Fibroblast of skin of right biceps (primary cell): ENCODE measurements around the gene SYT11.
"Not testable (repeated sequence)": the region's sequence is repeated elsewhere in the genome, so short reads cannot be mapped to it uniquely, and the experiment has no call there.

Experiments used
- DNase-seq: peaks from one replicate; pipeline ENCODE4 v3.0.0-alpha.2; 2013

Gene SYT11

DNA sequence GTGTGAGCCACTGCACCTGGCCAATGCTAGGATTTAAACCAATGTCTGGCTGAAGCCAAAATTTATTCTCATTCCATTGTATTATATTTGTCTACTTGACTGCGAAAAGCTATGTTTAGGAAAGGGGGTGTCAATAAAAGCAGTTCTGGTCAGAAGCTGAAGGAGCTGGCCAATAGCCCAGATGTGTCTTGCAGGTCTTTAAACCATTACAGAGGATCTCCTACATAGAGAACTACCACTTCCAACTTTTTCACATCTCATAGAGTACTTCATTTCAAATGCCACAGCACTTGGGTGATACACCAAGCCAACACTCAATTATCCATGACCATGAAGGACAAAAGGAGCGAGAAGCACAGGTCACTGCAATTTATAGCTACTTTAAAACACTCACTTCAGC is 2.5 kb downstream of the SYT11 start:
- DNase-seq, result no peak

DNA sequence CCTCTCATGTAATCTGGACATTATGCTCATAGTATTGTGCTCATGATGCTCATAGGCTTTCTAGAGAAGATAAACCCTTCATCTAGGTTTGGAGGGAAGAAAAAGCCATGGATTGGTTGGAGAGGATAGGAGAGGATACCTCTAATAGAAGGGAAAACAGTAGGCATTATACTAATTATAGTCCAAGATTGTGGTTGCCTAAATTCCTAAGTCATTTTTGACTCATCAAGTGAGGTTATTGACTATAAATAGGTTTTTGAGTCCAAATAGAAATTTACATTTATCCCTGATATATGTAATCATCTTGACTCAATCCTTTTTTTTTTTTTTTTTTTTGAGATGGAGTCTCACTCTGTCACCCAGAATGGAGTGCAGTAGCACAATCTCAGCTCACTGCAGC is 5.0 kb downstream of the SYT11 start:
- DNase-seq, result peak; percentile 61

DNA sequence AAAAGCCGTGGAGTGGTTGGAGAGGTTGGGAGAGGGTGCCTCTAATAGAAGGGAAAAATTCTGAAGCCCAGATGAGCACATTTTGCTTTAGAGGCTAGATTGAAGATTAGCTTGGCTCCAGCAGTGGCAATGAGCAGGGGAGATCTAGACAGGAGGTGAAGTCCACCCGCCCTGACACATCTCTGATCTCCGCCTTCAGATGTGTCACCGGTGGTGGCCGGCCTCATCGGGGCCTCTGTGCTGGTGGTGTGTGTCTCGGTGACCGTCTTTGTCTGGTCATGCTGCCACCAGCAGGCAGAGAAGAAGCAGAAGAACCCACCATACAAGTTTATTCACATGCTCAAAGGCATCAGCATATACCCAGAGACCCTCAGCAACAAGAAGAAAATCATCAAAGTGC is 8.4 kb downstream of the SYT11 start:
- no peak for DNase-seq

DNA sequence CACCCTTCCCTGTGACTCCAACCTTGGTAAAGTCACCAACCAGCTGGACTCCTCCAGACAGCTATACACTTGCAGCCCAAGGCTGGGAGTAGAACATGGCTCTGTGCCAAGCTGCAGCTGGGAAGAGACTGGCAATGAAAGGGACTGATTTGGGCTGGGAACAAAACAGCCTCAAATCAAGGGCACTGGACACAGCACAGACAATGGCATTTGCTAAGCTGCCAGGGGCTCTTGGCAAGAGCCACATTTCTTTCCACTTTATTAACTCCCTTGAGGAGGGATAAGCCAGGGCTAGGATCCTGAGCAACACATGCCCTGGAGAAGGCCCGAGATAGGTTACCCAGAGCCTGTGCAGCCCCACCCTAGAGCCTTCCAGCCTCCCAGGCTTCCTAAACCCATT is 12.0 kb downstream of the SYT11 start:
- DNase-seq, result no peak

DNA sequence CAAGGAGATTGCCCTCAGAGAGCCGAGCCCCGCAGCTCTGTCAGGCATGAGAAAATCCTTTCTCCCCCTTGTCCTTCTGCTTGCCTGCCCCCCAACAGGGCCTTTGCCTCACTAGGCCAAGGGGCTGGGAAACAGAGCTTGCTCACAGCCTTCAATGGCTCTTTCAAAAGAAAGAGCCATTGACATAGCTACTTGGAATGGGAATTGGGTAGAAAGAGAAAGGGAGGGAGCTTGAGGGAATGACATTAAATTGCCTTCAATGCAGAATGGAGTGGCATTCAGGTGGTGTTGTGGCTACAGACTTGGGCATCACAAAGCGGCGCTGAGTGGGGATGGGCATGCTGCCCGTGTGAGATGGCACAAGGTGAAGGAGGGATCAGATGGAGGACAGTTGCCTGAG is 13.2 kb downstream of the SYT11 start:
- no peak for DNase-seq

DNA sequence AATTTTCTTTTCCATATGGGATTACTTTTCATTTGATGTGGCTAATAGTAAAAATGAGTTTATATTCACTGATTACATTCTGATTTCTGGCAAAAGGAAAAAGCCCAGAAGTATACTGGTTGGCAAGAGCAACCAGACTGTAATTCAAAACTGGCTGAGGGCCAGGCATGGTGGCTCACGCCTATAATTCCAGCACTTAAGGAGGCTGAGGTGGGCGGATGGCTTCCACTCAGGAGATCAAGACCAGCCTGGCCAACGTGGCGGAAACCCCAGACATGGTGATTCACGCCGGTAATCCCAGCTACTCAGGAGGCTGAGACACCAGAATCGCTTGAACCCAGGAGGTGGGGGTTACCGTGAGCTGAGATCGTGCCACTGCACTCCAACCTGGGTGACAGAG is 14.5 kb downstream of the SYT11 start:
- no peak for DNase-seq

DNA sequence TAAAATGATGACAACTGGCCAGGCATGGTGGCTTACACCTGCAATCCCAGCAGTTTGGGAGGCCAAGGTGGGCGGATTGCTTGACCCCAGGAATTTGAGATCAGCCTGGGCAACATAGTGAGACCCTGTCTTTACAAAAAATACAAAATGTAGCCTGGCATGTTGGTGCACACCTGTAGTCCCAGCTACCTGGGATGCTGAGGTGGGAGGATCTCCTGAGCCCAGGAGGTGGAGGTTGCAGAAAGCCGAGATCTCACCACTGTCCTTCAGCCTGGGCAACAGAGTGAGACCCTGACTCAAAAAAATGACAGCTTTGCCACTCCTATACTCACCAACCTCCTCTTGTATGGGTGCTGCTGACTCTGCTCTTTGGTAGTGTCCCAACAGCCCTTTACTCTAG is 18.6 kb downstream of the SYT11 start:
- no peak for DNase-seq

DNA sequence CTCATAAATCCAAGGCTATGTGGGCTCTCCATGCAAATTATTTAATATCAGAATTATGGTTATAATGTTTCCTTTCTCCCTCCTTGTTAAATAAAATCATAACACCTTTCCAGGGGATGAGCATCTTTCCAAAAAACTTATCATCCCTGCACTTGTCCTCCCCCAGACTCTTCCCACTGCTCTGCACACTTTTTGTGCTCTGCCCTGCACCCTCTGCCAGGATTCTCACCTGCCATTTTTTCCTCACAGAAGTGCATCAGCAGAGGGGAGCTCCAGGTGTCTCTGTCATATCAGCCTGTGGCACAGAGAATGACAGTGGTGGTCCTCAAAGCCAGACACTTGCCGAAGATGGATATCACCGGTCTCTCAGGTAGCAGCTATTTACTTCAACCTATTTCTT is 20.9 kb downstream of the SYT11 start:
- DNase-seq, result no peak

- no peak for DNase-seq
Measured at GRCh38 chr1:155880950-155881349, 21.6 kb downstream of the SYT11 start.

- no peak for DNase-seq
Measured at GRCh38 chr1:155882235-155882634, 22.9 kb downstream of the SYT11 start.

DNA sequence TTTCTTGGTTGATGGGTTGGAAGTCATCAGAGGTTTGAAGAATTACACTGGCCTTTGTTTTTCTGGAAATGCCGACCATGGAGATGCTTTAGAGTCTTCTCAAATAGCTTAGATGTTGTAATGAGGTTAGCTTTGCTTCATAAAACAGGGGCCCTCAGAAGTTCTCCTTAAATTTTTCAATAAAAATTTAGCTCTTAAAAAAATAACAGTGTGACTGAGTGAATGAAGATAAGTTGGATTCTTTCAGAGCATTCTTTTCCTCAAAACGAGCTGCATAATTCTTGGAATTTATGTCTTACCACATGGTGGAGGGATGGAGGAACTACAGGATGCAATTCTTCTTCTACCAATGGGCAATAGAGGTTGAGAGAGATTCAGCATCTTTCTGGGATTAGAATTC is 23.4 kb downstream of the SYT11 start:
- no peak for DNase-seq

DNA sequence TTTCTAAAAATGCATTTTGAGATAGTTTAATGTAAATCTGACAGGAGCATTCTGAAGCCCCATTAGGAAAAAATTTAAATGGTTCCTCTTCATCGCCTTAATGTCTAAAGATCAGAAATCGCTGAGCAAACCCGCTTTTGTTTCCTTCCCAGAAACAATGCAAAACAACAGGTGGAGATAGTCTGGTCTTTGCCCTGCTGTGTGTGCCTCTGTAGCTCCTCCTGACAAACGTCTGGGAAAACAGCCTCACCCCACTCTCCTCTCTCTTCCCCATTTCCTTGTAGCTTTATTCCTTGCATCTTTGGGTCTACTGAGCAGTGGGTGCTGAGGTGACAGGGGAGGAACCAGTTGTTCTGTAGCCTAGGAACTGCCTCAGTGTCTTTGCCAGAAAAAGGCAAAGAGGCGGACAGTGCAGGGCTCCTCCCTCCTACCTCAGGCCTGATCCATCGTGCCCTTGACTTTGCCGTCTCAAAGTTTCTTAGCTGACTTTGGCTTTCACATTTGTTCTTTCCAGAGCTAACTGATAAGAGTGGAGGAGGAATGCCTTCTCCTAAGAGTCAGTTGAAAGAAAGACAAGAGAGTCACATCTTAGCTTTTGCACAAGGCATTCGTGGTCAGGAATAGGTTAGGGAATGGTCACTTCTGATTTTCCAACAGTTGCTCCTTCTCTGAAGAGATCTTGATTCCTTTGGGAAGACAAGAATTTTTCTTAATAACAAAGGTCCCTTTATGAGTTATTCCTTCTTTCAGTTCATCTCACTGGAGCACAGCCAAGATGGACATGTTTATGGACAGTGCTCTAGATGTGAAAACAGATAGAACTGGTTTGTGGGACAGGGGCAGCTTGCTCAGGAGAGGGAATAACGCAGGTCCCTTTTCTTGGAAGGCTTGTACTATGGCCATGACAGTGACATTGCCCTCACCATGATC is 24.9 kb downstream of the SYT11 start:
- DNase-seq, result no peak

DNA sequence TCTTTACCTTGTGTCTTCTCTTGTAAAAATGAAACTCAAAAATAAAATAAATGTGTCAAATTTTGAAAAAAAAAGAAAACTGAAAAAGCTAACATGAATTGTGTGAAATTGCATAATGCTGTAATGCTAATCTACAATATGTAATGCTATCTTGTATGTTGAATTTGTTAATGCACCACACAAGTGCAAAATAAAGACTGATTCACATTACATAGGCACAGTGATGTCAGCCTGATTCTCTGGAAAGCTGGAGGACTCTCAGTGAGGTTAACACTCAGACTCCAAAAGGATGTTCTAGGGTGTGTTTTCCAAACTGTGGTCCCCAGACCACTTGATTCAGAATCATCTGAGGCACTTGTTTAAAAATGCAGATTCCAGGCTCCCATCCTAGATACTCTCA is 25.6 kb downstream of the SYT11 start:
- no peak for DNase-seq

- DNase-seq, result peak; percentile 65
Measured at GRCh38 chr1:155888481-155888880, 29.1 kb downstream of the SYT11 start.

DNA sequence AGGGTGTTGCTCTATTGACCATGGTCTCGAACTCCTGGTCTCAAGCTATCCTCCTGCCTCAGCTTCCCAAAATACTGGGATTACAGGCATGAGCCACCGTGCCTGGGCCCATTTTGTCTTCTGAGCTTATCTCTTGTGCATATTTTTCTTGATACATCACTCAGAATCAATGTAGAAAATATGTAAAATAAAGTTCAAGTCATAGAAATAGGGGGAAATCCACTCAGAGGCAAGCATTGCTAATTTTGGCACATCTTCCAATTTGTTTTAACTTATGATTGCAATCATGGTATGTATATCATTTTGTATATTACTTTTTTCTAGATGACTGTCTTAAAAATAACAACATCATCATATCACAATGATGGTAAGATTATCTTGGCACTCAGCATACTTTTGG is 30.2 kb downstream of the SYT11 start:
- DNase-seq, result peak; percentile 69

GRCh38 chr1:155890251-155890650 is 30.9 kb downstream of the SYT11 start:
- peak; percentile 23 for DNase-seq

- peak; percentile 87 for DNase-seq
Measured at GRCh38 chr1:155892796-155893195, 33.4 kb downstream of the SYT11 start.

DNA sequence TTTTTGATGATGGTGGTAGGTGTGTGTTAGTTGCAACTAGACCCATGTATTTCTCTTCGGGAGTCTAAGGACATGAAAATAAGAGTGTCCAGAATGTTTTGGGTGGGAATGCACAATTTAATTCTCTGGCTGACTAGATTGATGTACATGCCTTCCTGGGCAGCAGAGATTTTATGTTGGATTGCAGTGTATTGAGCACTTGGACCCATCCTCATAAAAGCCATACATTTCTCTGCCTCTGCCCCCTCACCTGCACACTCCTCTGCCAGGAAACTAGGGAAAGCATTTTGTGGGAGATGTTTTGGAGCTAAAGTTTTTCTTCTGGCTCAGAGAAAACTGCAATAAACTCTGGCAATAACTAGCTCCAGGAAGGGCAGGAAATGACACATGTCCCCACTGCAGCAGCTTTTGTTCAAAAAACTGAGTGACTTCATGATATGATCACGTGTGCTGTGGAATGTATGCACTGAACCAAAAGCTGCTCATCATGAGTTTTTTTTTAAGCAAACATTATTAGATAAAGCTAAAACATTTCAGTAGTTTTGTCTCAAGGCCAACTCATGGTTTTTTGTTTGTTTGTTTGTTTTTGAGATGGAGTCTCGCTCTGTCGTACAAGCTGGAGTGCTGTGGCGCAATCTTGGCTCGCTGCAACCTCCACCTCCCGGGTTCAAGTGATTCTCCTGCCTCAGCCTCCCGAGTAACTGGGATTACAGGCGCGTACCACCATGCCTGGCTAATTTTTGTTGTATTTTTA is 34.2 kb downstream of the SYT11 start:
- peak; percentile 94 for DNase-seq

GRCh38 chr1:155895617-155896016 is 36.2 kb downstream of the SYT11 start:
- not testable (repeated sequence) for DNase-seq

DNA sequence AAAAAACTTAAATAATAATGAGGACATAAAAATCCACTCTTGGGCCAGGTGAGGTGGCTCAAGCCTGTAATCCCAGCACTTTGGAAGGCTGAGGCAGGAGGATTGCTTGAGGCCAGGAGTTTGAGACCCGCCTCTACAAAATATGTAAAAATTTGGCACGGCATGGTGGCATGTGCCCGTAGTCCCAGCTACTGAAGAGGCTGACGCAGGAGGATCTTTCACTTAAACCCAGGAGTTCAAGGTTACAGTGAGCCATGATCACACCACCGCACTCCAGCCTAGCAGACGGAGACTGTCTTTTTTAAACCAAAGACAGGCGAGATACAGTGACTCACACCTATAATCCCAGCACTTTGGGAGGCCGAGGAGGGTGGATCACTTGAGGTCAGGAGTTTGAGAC is 37.1 kb downstream of the SYT11 start:
- not testable (repeated sequence) for DNase-seq

DNA sequence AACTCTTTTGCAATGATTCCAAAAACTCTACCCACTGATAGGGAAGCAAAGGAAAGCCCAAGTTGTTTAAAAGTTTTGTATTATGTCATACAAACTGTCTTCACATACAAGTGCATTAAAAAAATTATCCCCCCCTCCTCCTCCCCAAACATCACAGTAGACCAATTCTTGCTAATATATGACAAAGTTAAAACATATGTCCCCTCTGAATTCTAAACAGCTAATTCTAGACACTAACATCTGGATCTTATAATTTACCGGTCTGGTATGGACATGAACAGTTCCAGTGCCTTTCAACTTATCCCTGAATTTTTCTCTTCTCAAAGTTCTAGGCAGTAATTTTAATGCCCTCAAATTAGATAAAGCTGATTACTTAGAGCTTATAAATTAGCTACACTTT is 38.4 kb downstream of the SYT11 start:
- DNase-seq, result peak; percentile 10

DNA sequence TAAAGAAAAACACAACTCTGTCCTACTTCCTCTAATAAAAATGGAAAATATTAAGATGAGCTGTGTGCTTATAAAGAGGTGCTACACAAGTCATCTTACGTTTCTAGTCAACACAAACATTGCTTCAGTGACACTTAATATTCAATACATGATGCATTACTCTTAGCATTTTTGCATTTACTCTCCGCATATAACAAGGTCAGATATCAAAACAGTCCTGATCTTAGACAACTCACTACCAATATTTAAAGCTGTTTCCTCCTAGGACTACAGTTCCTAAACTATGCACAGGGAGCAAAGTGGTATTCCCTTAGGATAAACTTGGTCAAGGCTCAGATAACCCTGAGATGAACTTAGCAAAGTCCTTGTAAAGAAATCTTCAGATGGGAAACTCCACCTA is 39.5 kb downstream of the SYT11 start:
- DNase-seq, result no peak

DNA sequence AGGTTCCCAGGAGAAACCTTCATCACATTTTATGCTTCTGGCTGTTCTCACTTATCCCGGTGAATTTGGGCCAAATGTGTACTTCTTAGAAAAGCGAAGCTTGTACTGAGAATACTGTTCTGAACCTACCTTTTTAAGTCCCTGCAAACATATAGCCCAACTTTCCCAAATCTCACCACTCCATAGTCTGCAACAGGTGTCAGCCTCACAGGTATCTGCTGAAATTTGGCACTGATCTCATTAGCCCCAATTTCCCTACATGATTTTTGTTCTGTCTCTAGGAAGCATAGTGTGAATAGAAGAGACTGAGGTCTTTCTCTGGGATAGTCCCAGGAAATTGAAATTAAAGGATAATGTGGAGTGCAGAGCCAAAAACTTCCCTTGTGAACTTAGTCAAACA is 40.3 kb downstream of the SYT11 start:
- no peak for DNase-seq

- DNase-seq, result no peak
Measured at GRCh38 chr1:155900161-155900560, 40.8 kb downstream of the SYT11 start.
